WTC11 (cell line): Measurements from ENCODE around the gene RIN3. TPM values are rescaled to one million over a fixed set of nuclear protein-coding genes. Genes with fewer than 3 reads are reported as not detected.

ENCODE experiments used
- ATAC-seq: fragments of 200-7000 bp; cut with Tn5 transposase; 2 replicates; pipeline ENCODE4 v1.10.0; 2021; ENCODE audit warnings: mild to moderate bottlenecking, moderate library complexity
- CTCF ChIA-PET: fragments of 300-600 bp; sonication (Branson Sonifier 250); formaldehyde crosslinking; loops from one replicate; lab custom pipeline; 2021; ENCODE audit warnings: antibody characterized with exemption; lab: Charles Lee
- POLR2A ChIA-PET: fragments of 350-600 bp; sonication (Branson Sonifier 250); formaldehyde crosslinking; loops from one replicate; lab custom pipeline; 2021; ENCODE audit warnings: antibody characterized with exemption; lab: Charles Lee
- DNase-seq: peaks from one replicate; pipeline ENCODE4 v3.0.0; 2021; ENCODE audit warnings: low spot score
- H3K27ac Mint-ChIP-seq: 2 replicates; pipeline ENCODE4 v1.8.0; 2021; ENCODE audit warnings: mixed read lengths
- H3K27me3 Mint-ChIP-seq: 2 replicates; pipeline ENCODE4 v1.8.0; 2021; ENCODE audit warnings: low read depth, mild to moderate bottlenecking, moderate library complexity, mixed read lengths
- H3K36me3 Mint-ChIP-seq: 2 replicates; pipeline ENCODE4 v1.8.0; 2021; ENCODE audit warnings: mixed read lengths
- H3K4me1 Mint-ChIP-seq: 2 replicates; pipeline ENCODE4 v1.8.0; 2022; ENCODE audit warnings: mixed read lengths
- H3K4me3 Mint-ChIP-seq: 2 replicates; pipeline ENCODE4 v1.8.0; 2021; ENCODE audit warnings: mild to moderate bottlenecking, moderate library complexity, mixed read lengths
- H3K9me3 Mint-ChIP-seq: 2 replicates; pipeline ENCODE4 v1.8.0; 2021; ENCODE audit warnings: mixed read lengths
- ATF2 ChIP-seq: sonication (generic); formaldehyde crosslinking; IDR thresholded peaks from 2 replicates; pipeline ENCODE4 v1.8.1; 2022; ENCODE audit warnings: low read depth, missing genetic modification reagents, borderline replicate concordance
- CTCF ChIP-seq: fragments of 200-600 bp; IDR thresholded peaks from 2 replicates; pipeline ENCODE4 v1.8.0; 2022; ENCODE audit warnings: antibody characterized with exemption
- E2F5 ChIP-seq: sonication (generic); formaldehyde crosslinking; IDR thresholded peaks from 2 replicates; pipeline ENCODE4 v1.8.1; 2022; ENCODE audit warnings: mild to moderate bottlenecking, moderate library complexity, missing genetic modification reagents
- ETV6 ChIP-seq: sonication (generic); formaldehyde crosslinking; IDR thresholded peaks from 2 replicates; pipeline ENCODE4 v1.8.1; 2022; ENCODE audit warnings: mild to moderate bottlenecking, missing genetic modification reagents
- FOXJ3 ChIP-seq: sonication (generic); formaldehyde crosslinking; IDR thresholded peaks from 2 replicates; pipeline ENCODE4 v1.9.0; 2021; ENCODE audit warnings: missing genetic modification reagents, mild to moderate bottlenecking, borderline replicate concordance
- FOXP4 ChIP-seq: sonication (generic); formaldehyde crosslinking; IDR thresholded peaks from 2 replicates; pipeline ENCODE4 v1.8.0; 2022; ENCODE audit warnings: mild to moderate bottlenecking, missing genetic modification reagents
- MLX ChIP-seq: sonication (generic); formaldehyde crosslinking; IDR thresholded peaks from 2 replicates; pipeline ENCODE4 v1.8.1; 2023; ENCODE audit warnings: mild to moderate bottlenecking, missing genetic modification reagents, moderate library complexity
- NFATC4 ChIP-seq: fragments of 250-450 bp; sonication (Bioruptor Pico); IDR thresholded peaks from 2 replicates; pipeline ENCODE4 v1.9.0; 2021; ENCODE audit warnings: mild to moderate bottlenecking
- NFYB ChIP-seq: sonication (generic); formaldehyde crosslinking; conservative IDR thresholded peaks from 2 replicates; pipeline ENCODE4 v1.8.0; 2022; ENCODE audit warnings: low read depth, missing genetic modification reagents
- NR3C1 ChIP-seq: sonication (generic); formaldehyde crosslinking; conservative IDR thresholded peaks from 2 replicates; pipeline ENCODE4 v1.8.1; 2023; ENCODE audit warnings: low read depth, mild to moderate bottlenecking, missing genetic modification reagents
- OVOL2 ChIP-seq: fragments of 250-450 bp; sonication (Bioruptor Pico); IDR thresholded peaks from 2 replicates; pipeline ENCODE4 v1.9.0; 2021; ENCODE audit warnings: mild to moderate bottlenecking, borderline replicate concordance
- PRRX2 ChIP-seq: fragments of 250-450 bp; sonication (Bioruptor Pico); IDR thresholded peaks from 2 replicates; pipeline ENCODE4 v1.8.0; 2021; ENCODE audit warnings: mild to moderate bottlenecking
- RELA ChIP-seq: sonication (generic); formaldehyde crosslinking; IDR thresholded peaks from 2 replicates; pipeline ENCODE4 v1.8.1; 2022; ENCODE audit warnings: missing genetic modification reagents, mild to moderate bottlenecking, borderline replicate concordance
- RORB ChIP-seq: fragments of 250-450 bp; sonication (Bioruptor Pico); IDR thresholded peaks from 2 replicates; pipeline ENCODE4 v1.9.0; 2021; ENCODE audit warnings: mild to moderate bottlenecking
- SOX15 ChIP-seq: fragments of 250-450 bp; sonication (Bioruptor Pico); IDR thresholded peaks from 2 replicates; pipeline ENCODE4 v1.9.0; 2021; ENCODE audit warnings: mild to moderate bottlenecking
- STAT6 ChIP-seq: sonication (generic); formaldehyde crosslinking; conservative IDR thresholded peaks from 2 replicates; pipeline ENCODE4 v1.8.1; 2023; ENCODE audit warnings: mild to moderate bottlenecking, low read depth, missing genetic modification reagents, moderate library complexity
- total RNA-seq: library from RNA; stranded (reverse); gene quantifications from 3 replicates; pipeline ENCODE4 v1.2.3, GENCODE V29; 2021

The RIN3 gene
- total RNA-seq, 1 experiment from 2014 or later = 3.3 TPM

GRCh38 chr14:92627707-92628215 lies 114.2 kb downstream of the RIN3 start (continued):
- TF ChIP-seq CTCF (no peak), RELA (CRISPR knock-in tag) (no peak), STAT6 (CRISPR knock-in tag) (no peak), NR3C1 (no peak), PRRX2 (no peak)

GRCh38 chr14:92628636-92629035 lies 115.1 kb downstream of the RIN3 start:
- POLR2A ChIA-PET = no interaction called here
- H3K27ac Mint-ChIP-seq = peak overlapping the region; percentile 78
- CTCF ChIA-PET = interaction anchor here (0.9 to 3.1 kb wide), 2 partner anchors 15 to 55 kb away, joined by 3 to 16 read pairs; no protein-coding TSS in a partner anchor
- H3K4me3 Mint-ChIP-seq = no peak overlapping the region
- peaks cover 20% of the 10 kb centered on the region for H3K4me1 Mint-ChIP-seq
- H3K36me3 Mint-ChIP-seq = peaks cover 17% of the 10 kb centered on the region
- peaks cover 27% of the 10 kb centered on the region for H3K9me3 Mint-ChIP-seq
- no peak for DNase-seq
- TF ChIP-seq NFATC4 (CRISPR knock-in tag) = no peak
- no peak for TF ChIP-seq RORB (CRISPR knock-in tag)
- no peak for TF ChIP-seq MLX
- ATAC-seq = peak; percentile 28; the same call in 1 of the 2 replicates
- H3K27me3 Mint-ChIP-seq = no peaks in the 10 kb centered on the region; the same call in 1 of the 2 replicates

- Mint-ChIP-seq H3K4me1 (peaks cover 20% of the 10 kb centered on the region), H3K9me3 (peaks cover 26% of the 10 kb centered on the region), H3K36me3 (peaks cover 17% of the 10 kb centered on the region), H3K27ac (no peak overlapping the region), H3K27me3 (no peaks in the 10 kb centered on the region; the same call in 1 of the 2 replicates), H3K4me3 (no peak overlapping the region)
- CTCF ChIA-PET = interaction anchor here (1.4 to 3.1 kb wide), 2 partner anchors 17 to 41 kb away, joined by 4 to 16 read pairs; no protein-coding TSS in a partner anchor
- TF ChIP-seq SOX15 (CRISPR knock-in tag) = no peak
- TF ChIP-seq NFYB = no peak
- no peak for TF ChIP-seq FOXJ3 (CRISPR knock-in tag)
- TF ChIP-seq NFATC4 (CRISPR knock-in tag) = no peak
- no peak for TF ChIP-seq FOXP4
- no peak for TF ChIP-seq ATF2 (CRISPR knock-in tag)
- no peak for TF ChIP-seq OVOL2
- no peak for TF ChIP-seq E2F5 (CRISPR knock-in tag)
- TF ChIP-seq NR3C1 = no peak
- TF ChIP-seq ETV6 (CRISPR knock-in tag) = no peak
- ATAC-seq = no peak
- no peak for DNase-seq
- POLR2A ChIA-PET = no interaction called here
Measured at GRCh38 chr14:92630367-92630766, 116.8 kb downstream of the RIN3 start.
